CD4-positive, alpha-beta T cell treated with Interleukin-15 for 1 hour (primary cell): Measurements from ENCODE around the gene SPATA45.
"Not testable (repeated sequence)": the region's sequence is repeated elsewhere in the genome, so short reads cannot be mapped to it uniquely, and the experiment has no call there.

Source experiments
- DNase-seq: peaks from one replicate; pipeline ENCODE4 v3.0.0-alpha.2; 2020

Gene SPATA45

DNA sequence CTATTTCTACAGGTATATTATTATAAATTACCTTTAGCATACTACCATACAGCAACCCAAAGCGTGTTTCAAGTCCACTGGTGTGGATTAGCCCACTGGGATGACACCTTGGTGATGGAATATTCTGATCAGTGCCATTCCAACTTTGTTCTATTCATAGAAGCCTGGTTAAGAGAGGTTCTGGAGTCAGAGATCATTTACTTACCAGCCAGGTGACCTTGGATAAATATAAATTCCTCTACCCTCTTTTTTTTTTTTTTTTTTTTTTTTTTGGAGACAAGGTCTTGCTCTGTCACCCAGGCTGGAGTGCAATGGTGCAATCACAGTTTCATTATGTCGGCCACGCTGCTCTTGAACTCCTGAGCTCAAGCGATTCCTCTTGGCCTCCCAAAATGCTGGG is at the start of gene SPATA45:
SPATA45 (minus strand) TSS at position 101 of the 400 bp plus-strand sequence. CDS start 11,500 bp downstream, outside the sequence.
- DNase-seq: no peak

DNA sequence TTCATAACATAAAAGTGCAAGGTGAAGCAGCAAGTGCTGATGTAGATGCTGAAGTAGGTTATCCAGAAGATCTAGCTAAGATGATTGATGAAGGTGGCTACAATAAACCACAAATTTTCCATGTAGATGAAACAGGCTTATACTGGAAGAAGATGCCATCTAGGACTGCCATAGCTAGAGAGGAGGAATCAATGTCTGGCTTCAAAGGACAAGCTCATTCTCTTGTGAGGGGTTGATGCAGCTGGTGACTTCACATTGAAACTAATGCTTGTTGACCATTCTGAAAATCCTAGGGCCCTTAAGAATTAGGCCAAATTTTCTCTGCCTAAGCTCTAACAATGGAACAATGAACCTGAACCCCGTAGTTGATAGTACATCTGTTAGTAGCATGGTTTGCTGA is 44.7 kb upstream of the SPATA45 start:
- no peak for DNase-seq

DNA sequence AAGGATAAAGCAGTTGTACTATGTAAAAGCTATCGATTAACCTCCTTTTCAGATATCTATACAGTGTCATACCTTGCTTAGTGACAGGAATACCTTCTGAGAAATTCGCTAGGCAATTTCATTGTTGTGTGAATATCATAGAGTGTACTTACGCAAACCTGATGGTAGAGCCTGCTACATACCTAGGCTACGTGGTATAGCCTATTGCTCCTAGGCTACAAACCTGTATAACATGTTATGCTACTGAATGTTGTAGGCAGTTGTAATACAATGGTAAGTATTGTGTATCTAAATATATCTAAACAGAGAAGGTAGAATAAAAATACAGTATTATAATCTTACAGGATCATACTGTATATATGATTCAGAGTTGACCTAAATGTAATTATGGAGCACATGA is 37.1 kb upstream of the SPATA45 start:
- no peak for DNase-seq

DNA sequence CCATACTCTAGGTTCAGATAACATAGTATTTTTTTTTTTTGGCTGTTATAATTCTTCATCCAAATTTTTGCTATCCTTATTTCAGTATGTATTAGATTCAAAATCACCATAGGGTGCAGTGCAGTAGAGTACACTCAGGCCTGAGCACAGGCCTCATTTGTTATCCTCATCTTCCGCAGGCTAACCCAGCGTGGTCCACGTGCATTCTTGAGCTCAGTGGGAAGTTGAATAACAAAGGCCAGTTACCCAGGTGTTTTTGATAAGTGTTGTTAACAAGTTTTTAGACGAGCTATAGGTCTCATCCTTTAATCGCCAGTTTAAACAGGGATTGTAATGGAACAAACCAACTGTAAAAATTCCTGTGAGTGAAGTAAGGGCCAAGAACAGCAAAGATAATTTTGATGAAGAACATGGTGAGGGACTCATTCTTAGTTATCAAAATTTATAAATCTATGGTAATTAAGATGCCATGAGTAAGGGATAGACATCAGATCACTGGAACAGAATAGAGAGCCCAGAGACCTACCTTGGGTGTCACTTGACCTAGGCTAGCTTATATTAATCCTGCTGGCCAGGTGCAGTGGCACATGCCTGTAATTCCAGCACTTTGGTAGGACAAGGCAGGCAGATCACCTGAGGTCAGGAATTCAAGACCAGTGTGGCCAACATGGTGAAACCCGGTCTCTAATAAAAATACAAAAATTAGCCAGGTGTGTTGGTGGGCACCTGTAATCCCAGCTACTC is 32.7 kb upstream of the SPATA45 start:
- DNase-seq: no peak

DNA sequence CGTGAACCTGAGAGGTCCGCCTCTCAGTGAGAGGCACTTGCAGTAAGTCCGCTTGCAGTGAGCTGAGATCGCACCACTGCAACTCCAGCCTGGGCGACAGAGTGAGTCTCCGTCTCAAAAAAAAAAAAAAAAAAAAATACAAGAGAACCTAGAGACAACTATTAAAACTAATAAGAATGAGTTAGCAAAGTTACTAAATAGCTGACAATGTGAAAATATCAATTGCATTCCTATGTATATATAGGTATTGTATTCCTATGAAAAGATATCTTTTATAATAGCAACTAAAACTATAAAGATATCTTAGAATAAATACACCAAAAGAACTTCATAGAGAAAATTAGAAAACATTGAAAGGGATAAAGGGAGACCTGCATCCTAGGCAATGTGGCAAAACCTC is 31.0 kb upstream of the SPATA45 start:
- DNase-seq: no peak

DNA sequence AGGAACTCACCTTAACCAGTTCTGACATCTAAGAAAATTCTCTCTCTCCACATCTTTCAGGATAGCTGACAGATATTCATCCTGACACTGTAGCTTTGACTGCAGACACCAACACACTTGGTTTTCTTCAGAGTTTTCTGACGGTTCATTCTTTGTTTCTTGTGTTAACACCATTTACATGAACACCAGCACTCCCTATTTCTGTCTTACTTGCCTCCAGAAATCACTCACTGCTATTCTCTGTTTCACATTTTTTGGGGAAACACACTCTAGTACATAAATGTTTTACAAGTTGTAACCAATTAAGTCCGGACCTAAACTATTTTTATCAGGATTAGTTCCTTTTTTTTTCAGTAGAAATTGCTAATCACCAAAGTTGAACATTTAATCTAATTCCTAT is 26.1 kb upstream of the SPATA45 start:
- DNase-seq: no peak

DNA sequence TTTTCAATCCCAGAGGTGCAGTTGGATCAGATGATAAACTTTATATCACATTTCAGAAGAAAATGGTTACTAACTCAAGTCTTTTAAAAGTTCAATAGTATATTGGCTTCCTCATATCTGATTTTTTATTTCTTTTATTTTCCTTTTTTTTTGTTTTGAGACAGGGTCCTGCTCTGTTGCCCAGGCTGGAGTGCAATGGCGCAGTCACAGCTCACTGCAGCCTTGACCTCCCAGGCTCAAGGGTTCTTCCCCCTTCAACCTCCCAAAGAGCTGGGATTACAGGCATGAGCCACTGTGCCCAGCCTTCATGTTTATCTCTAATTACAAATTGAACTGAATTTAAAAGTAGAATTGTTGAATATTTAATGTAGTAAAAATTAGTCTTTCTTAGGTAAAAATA is 24.5 kb upstream of the SPATA45 start:
- no peak for DNase-seq

DNA sequence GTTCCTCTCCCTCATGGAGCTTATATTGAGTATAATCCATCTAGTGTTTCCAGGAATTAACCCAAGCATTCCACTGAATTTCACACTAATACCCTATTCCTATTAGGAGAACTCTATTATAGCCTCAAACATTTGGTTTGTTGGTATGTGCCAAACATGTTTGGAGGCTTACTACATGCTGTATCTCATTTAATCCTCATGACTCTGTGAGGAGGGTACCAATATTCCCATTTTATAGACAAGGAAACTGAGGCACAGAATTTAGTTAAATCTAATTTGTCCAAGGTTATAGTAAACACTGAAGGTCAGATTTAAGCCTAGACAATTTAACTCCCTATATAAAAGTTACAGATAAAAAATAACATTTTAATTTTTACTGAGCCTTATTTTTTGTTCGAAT is 19.7 kb upstream of the SPATA45 start:
- DNase-seq: no peak

DNA sequence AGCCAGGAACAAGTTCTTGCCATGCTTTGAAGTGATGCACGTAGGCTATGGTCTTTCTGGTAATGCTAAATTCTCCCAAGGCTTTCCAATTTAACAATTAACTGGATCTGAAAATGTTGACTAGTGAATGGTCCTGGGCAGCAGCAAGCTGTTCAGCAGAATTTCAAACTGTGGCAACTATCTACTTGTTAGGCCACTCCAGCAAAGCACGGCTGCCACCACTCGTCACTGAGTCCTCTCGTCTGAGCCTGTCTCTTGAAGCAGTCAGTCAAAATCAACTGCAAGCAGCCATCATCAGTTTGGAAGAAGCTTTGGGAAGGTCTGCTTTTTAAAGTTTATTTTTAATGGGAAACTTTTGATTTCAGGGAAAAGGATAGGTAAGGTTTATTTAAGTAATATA is 16.8 kb upstream of the SPATA45 start:
- no peak for DNase-seq

DNA sequence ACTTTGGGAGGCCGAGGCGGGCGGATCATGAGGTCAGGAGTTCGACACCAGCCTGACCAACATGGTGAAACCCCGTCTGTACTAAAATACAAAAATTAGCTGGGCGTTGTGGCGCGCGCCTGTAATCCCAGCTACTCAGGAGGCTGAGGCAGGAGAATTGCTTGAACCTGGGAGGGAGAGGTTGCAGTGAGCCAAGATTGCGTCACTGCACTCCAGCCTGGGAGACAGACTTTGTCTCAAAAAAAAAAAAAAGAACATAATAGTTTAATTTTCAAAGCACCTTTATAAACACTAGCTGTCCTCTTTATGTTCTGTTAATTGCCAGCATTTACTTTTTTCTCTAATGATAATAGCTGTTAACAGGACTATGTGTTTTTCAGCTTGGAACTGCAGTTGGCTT is 15.9 kb upstream of the SPATA45 start:
- DNase-seq: not testable (repeated sequence)

DNA sequence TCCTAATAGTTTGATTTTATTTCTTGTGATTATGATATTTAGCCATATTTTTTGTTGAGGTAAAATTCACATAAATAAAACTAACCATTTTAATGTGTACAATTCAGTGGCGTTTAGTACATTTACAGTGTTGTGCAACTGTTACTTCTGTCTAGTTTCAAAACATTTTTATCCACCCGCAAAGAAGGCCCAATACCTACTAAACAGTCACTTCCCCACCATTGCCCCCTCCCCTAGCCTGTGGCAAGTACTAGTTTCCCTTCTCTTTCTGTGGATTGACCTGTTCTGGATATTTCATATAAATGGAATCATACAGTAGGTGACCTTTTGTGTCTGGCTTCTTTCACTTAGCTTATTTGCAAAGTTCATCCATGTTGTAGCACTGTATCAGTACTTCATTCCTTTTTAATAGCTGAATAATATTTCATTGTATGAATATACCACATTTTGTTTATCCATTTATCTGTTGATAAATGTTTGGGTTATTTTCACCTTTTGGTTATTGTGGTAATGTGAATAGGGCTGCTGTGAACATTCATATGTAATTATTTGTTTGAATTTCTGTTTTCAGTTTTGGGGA is 14.8 kb upstream of the SPATA45 start:
- no peak for DNase-seq

DNA sequence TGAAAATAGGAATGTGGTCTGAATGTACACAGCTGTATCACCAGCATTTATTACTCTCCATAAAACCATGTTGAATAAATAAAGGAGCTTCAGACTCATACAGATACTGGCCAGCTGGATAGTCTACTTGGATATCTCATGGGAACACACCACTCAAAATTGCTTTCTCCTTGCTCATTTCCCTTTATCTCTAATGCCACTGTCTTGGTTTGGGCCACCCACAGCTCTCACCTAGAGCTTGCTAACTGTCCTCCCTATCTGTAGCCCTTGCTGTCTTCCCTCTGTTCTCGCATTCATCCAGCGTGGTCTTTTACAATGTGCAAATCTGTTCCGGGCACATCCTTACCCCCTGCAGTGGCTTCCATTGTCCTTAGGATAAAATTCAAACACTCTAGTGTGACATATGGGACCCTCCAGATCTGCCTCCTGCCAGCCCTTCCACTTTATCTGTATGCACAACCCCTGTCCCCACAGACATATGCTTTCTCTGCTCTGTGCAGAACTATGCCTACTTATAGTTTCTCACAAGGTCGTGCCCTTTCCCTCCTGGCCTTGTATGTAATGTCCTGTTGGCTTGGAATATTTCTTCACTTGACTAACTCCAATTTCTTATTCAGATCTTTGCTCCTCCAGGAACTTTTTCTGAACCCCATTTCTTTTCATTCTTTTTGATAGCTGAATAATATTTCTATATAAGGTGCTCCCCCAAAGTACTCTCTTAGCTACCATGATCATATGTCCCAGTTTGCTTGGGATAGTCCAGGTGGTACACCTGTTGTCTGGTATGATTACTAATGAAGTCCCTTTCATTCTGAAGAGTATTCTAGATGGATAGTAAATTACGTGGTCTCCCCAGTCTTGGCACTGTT is 13.5 kb upstream of the SPATA45 start:
- no peak for DNase-seq

DNA sequence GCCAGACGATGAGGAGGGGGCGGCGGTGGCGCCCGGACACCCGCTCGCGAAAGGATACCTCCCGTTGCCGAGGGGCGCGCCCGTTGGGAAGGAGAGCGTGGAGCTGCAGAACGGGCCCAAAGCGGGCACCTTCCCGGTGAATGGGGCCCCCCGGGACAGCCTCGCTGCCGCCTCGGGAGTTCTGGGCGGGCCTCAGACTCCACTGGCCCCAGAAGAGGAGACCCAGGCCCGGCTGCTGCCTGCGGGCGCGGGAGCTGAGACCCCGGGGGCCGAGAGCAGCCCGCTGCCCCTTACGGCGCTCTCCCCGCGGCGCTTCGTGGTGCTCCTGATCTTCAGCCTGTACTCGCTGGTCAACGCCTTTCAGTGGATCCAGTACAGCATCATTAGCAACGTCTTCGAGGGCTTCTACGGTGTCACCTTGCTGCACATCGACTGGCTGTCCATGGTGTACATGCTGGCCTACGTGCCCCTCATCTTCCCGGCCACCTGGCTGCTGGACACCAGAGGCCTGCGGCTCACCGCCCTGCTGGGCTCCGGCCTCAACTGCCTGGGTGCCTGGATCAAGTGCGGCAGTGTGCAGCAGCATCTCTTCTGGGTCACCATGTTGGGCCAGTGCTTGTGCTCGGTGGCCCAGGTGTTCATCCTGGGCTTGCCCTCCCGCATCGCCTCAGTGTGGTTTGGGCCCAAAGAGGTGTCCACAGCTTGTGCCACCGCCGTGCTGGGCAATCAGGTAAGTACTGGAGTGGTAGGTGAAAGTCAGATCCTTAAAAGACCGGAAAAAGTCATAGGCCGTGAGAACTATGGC is 11.2 kb upstream of the SPATA45 start:
- peak; percentile 17 for DNase-seq

DNA sequence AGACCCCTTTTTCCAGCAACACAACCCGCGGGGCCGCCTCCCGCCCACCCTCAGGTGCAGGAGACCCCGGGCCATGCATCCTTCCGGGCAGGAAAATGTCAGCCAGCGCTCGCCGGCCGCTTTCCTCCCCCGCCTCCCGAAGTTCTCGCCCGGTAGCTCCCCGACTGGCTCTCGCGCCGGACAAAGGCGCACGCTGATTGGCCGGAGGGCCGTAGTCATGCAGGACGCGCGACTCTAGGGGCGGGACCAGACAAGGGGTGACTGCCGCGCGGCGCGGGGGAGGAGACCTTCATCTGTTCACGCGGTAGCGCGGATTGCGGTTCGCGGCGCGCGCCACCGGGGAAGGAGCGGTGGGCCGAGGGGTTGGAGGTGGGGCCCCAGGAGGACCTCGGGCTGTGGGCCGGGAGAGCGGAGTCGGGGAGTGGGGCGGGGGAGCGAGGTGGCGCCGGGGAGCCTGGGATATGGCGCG is 10.6 kb upstream of the SPATA45 start, which contains the start of gene FLVCR1:
FLVCR1 (plus strand) TSS at position 284 of the 469 bp plus-strand sequence; CDS start at position 462, 178 bp downstream.
- DNase-seq: peak; percentile 94

DNA sequence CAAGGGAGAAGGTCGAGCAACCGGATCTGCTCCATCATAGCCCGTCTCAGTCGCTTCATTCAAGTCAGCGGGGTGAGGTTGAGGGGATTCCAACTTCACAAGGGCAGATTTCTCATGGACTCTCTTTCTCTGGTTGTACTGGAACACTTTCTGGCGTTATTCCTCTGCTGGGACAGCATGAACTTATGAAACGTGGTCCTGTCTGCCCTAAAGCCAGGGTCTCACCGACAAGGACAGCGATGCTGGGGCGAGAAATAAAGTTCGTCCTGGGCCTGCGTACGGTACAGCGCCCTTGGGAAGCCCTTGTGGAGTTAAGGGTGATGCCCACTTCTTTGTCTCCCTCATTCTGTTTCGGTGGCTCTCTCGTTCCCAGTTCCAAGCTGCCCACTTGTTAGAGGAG is 9.3 kb upstream of the SPATA45 start:
- no peak for DNase-seq

DNA sequence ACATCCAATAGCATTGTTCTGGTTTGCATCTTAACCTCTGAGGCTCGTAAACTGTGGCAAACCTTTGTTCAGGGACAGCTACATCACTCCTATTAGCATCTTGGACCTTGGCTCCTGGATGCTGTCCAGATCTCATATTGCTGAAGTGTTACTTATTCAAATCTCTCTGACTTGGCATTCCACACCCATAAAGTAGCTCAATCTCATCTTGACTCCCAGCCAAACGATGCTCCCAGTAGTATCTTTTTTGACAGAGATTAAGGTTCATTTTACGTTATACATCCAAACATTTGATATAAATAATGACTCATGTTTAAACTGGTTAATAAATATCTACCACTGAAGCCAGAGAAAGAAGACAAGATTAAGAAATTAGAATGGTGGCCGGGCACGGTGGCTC is 6.2 kb upstream of the SPATA45 start:
- no peak for DNase-seq

DNA sequence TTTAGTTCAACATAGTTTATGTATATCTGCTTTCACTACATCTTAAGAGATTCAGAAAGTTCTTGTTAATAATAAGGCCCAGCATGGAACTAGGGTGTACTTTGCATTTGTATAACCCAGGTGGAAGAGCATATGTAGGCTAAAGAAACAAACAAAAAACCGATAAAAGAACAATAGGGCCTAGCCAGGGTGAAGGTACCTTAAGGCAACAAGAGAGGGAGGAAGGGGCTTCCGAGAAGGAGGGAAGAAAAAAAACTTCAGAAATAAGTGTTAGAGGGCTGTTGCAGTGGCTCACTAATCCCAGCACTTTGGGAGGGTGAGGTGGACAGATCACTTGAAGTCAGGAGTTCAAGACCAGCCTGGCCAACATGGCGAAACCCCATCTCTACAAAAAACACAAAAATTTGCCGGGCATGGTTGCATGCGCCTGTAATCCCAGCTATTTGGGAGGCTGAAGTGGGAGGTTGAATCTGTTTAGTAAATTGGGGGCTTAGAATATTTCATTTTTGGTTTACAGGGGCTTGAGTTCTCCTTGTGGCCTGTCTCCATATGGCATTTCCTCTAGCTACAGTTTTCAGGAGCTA is 4.7 kb upstream of the SPATA45 start:
- DNase-seq: no peak

DNA sequence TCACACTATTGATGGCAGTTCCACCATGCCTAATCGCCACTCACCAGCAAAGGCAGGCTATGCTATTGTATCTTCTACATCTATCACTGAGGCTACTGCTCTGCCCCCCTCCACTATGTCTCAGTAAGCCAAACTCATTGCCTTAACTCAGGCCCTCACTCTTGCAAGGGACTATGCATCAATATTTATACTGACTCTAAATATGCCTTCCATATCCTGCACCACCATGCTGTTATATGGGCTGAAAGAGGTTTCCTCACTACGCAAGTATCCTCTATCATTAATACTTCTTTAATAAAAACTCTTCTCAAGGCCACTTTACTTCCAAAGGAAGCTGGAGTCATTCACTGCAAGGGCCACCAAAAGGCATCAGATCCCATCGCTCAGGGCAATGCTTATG is 2.9 kb downstream of the SPATA45 start:
- not testable (repeated sequence) for DNase-seq

DNA sequence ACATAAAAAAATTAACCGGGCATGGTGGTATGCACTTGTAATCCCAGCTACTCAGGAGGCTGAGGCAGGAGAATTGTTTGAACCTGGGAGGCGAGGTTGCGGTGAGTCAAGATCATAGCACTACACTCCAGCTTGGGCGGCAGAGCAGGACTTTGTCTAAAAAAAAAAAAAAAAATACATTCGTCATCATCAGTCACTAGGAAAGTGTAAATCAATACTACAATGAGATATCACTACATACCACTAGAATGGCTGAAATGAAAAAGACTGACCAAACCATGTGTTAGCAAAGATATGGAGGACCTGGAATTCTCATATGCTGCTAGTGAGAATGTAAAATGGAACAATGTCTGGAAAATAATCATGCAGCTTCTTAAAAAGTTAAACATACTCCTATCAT is 9.3 kb downstream of the SPATA45 start:
- no peak for DNase-seq

DNA sequence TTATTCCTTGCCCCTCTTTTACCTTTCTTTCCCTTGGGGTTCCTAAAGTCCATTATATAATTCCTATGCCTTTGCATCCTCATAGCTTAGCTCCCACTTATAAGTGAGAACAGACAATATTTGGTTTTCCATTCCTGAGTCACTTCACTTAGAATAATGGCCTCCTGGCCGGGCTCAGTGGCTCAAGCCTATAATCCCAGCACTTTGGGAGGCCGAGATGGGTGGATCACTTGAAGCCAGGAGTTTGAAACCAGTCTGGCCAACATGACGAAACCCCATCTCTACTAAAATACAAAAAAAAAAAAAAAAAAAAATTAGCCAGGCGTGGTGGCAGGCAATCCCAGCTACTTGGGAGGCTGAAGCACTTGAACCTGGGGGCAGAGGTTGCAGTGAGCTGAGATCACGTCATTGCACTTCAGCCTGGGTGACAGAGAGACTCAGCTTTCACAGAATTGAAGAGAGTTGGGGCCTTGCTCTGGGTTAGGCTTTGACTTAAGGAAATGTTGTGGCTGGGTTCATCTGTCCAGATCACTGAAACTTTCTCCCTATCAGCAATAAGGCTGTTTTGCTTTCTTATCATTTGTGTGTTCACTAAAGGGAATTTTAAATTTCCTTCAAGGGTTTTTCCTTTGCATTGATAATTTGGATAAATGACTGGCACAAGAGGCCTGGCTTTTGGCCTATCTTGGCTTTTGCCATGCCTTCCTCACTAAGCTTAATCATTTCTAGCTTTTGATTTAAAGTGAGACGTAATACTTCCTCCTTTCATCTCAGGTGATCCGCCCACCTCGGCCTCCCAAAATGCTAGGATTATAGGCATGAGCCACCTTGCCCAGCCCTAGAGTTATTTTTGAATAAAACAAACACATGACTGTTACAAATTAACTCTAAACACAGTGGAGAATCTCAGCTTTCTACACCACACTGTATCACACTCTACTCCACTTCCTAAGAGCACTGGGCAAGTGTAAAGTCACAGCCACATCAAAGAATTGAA is 13.9 kb downstream of the SPATA45 start:
- not testable (repeated sequence) for DNase-seq

DNA sequence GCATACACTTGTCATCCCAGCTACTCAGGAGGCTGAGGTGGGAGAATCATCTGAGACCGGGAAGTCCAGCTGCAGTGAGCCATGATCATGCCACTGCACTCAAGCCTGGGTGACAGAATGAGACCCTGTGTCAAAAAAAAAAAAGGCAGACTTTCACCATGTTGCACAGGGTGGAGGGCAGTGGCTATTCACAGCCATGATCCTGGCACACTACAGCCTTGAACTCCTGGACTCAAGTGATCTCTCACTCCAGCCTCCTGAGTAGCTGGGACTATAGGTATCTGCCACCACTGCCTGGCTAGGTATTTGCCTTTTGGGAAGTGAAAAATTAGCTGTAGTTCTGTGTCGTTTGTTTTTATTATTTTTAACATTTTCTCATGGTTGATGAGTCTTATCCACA is 19.1 kb downstream of the SPATA45 start:
- no peak for DNase-seq
